ENCODE measurements around the gene KIF3B. TPM values are rescaled to one million over a fixed set of nuclear protein-coding genes. Genes with fewer than 3 reads are reported as not detected.
"Not testable (repeated sequence)": the region's sequence is repeated elsewhere in the genome, so short reads cannot be mapped to it uniquely, and the experiment has no call there.

Gene KIF3B
- total and polyA plus RNA-seq, 4 experiments from 2014 or later = 1.6 to 14.5 (median 9.7) TPM

DNA sequence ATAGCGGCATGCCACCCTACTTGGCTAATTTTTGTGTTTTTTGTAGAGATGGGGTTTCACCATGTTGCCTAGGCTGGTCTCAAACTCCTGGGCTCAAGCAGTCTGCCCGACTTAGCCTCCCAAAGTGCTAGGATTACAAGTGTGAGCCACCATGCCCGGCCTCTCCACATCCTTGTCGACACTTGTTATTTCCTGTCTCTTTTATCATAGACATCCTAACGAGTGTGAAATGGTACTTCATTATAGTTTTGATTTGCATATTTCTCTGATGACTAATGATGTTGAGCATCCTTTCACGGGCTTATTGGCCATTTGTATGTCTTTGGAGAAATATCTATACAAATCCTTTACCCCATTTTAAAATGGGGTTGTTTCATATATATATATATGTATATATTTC, 41.6 kb downstream of the KIF3B start:
- H3K9me3 ChIP-seq (ENCODE audit: control insufficient read depth in 1 of 2, low read length in 2 of 2) = no peaks in the 10 kb centered on the region
- no peak overlapping the region for H3K4me3 ChIP-seq (ENCODE audit: low read length in 2 of 2)
- no peaks in the 10 kb centered on the region for H3K9me3 Mint-ChIP-seq
- peaks cover 33 to 47% of the 10 kb centered on the region in 2 donors for H3K36me3 Mint-ChIP-seq
- CTCF ChIA-PET (ENCODE audit: partially characterized antibody) = no interaction called here
- intact Hi-C loops (cut with micrococcal nuclease) = no loop called here
- H3K4me1 ChIP-seq (ENCODE audit: insufficient read depth, low read length) = no peaks in the 10 kb centered on the region
- H3K4me3 Mint-ChIP-seq = no peak overlapping the region
- no peak overlapping the region for H3K27ac ChIP-seq (ENCODE audit: low read depth, low read length)
- H3K36me3 ChIP-seq (ENCODE audit: insufficient read depth, low read length) = no peaks in the 10 kb centered on the region
- DNase-seq = no peak
- no peaks in the 10 kb centered on the region for H3K27me3 ChIP-seq (ENCODE audit: insufficient read depth, low read length)
- H3K4me1 Mint-ChIP-seq = peaks cover 2 to 8% (median 5%) of the 10 kb centered on the region in 4 donors
- peak overlapping the region in 4 of 7 donors; percentile 32 to 77 (median 58) for H3K27ac Mint-ChIP-seq
- H3K27me3 Mint-ChIP-seq = no peaks in the 10 kb centered on the region
- POLR2A ChIA-PET (ENCODE audit: partially characterized antibody) = no interaction called here

DNA sequence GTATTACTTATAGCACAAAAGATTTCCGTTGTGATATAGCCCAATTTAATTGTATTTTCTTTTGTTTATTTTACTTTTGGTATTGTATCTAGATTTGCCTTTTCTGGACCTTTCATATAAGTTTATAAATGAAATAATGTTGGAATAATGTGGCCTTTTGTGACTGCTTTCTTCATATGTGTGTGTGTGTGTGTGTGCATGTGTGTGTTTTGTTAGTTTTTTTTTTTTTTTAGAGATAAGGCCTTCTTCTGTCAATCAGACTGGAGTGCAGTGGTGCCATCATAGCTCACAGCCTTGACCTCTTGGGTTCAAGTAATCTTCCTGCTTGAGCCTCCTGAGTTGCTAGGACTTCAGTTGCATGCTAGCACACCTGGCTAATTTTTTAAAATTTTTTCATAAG, 42.9 kb downstream of the KIF3B start:
- POLR2A ChIA-PET (ENCODE audit: partially characterized antibody) = no interaction called here
- intact Hi-C loops (cut with micrococcal nuclease) = no loop called here
- Mint-ChIP-seq H3K36me3 (peaks cover 25 to 43% of the 10 kb centered on the region in 2 donors), H3K4me3 (no peak overlapping the region), H3K27me3 (no peaks in the 10 kb centered on the region), H3K27ac (peak overlapping the region in 3 of 7 donors; percentile 22 to 68 (median 37)), H3K4me1 (peaks cover 0 to 3% (median under 1%) of the 10 kb centered on the region in 4 donors), H3K9me3 (no peaks in the 10 kb centered on the region)
- CTCF ChIA-PET (ENCODE audit: partially characterized antibody) = no interaction called here
- Histone ChIP-seq H3K4me1 (ENCODE audit: insufficient read depth, low read length) (no peaks in the 10 kb centered on the region), H3K4me3 (ENCODE audit: low read length in 2 of 2) (no peak overlapping the region), H3K9me3 (ENCODE audit: control insufficient read depth in 1 of 2, low read length in 2 of 2) (no peaks in the 10 kb centered on the region), H3K27ac (ENCODE audit: low read depth, low read length) (no peak overlapping the region), H3K36me3 (ENCODE audit: insufficient read depth, low read length) (no peaks in the 10 kb centered on the region), H3K27me3 (ENCODE audit: insufficient read depth, low read length) (no peaks in the 10 kb centered on the region)
- DNase-seq = no peak

DNA sequence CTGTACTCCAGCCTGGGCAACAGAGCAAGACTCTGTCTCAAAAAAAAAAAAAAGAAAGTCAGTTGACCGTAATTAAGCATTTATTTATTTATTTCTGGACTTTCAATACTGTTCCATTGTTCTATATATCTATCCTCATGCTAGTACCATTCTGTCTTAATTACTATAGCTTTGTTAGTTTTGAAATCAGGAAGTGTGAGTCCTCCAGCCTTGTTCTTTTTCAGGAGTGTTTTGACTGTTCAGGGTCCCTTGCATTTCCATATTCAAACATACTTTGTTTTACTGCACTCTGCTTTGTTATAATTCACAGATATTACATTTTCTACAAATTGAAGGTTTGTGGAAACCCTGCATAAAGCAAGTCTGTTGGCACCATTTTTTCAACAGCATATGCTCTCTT, 43.9 kb downstream of the KIF3B start:
- Mint-ChIP-seq H3K4me1 (peaks cover 0 to 3% (median 0%) of the 10 kb centered on the region in 4 donors), H3K4me3 (no peak overlapping the region), H3K9me3 (no peaks in the 10 kb centered on the region), H3K36me3 (peaks cover 21 to 39% of the 10 kb centered on the region in 2 donors), H3K27ac (peak overlapping the region in 2 of 7 donors; percentile 14 to 48), H3K27me3 (no peaks in the 10 kb centered on the region)
- H3K36me3 ChIP-seq (ENCODE audit: insufficient read depth, low read length) = no peaks in the 10 kb centered on the region
- no peaks in the 10 kb centered on the region for H3K27me3 ChIP-seq (ENCODE audit: insufficient read depth, low read length)
- no peak overlapping the region for H3K4me3 ChIP-seq (ENCODE audit: low read length in 2 of 2)
- no peaks in the 10 kb centered on the region for H3K9me3 ChIP-seq (ENCODE audit: control insufficient read depth in 1 of 2, low read length in 2 of 2)
- H3K27ac ChIP-seq (ENCODE audit: low read depth, low read length) = no peak overlapping the region
- ChIA-PET CTCF (ENCODE audit: partially characterized antibody) (no interaction called here), POLR2A (ENCODE audit: partially characterized antibody) (interaction anchor here (0.6 kb wide), 1 partner anchor 36 kb away, joined by 3 read pairs; no protein-coding TSS in a partner anchor)
- H3K4me1 ChIP-seq (ENCODE audit: insufficient read depth, low read length) = no peaks in the 10 kb centered on the region
- intact Hi-C loops (cut with micrococcal nuclease) = no loop called here
- DNase-seq = no peak

DNA sequence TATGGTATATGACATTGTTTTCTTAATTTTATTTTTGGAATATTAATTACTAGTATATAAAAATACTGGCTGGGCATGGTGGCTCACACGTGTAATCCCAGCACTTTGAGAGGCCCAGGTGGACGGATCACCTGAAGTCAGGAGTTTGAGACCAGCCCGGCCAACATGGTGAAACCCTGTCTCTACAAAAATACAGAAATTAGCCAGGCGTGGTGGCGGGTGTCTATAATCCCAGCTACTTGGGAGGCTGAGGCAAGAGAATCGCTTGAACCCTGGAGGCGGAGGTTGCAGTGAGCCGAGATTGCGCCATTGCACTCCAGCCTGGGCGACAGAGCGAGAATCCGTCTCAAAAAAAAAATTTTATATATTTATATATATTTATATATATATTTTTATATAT, 44.8 kb downstream of the KIF3B start:
- H3K9me3 ChIP-seq (ENCODE audit: control insufficient read depth in 1 of 2, low read length in 2 of 2); CTCF ChIA-PET (ENCODE audit: partially characterized antibody); POLR2A ChIA-PET (ENCODE audit: partially characterized antibody); H3K27me3 ChIP-seq (ENCODE audit: insufficient read depth, low read length); H3K4me1 ChIP-seq (ENCODE audit: insufficient read depth, low read length); H3K4me3 Mint-ChIP-seq; intact Hi-C loops (cut with micrococcal nuclease); DNase-seq; H3K4me3 ChIP-seq (ENCODE audit: low read length in 2 of 2); H3K36me3 ChIP-seq (ENCODE audit: insufficient read depth, low read length); H3K27ac ChIP-seq (ENCODE audit: low read depth, low read length); H3K27me3 Mint-ChIP-seq; H3K9me3 Mint-ChIP-seq; H3K4me1 Mint-ChIP-seq: not testable (repeated sequence)
- H3K27ac Mint-ChIP-seq = peak overlapping the region in 1 of 7 donors; percentile 14
- peaks cover 24 to 39% of the 10 kb centered on the region in 2 donors for H3K36me3 Mint-ChIP-seq

DNA sequence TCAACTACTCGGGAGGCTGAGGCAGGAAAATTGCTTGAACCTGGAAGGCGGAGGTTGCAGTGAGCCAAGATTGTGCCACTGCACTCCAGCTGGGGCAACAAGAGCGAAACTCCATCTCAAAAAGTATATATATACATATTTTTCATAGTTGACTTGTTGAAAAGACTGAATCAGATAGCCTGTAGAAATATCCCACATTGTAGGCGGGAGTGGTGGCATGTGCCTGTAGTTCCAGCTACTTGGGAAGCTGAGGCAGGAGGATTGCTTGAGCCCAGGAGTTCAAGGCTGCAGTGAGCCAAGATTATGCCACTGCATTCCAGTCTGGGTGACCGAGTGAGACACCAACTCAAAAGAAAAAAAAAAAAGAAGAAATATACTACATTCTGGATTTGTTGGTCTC, 46.3 kb downstream of the KIF3B start:
- H3K4me1 Mint-ChIP-seq; intact Hi-C loops (cut with micrococcal nuclease); H3K4me3 Mint-ChIP-seq; H3K27ac ChIP-seq (ENCODE audit: low read depth, low read length); H3K4me3 ChIP-seq (ENCODE audit: low read length in 2 of 2); H3K4me1 ChIP-seq (ENCODE audit: insufficient read depth, low read length); H3K9me3 ChIP-seq (ENCODE audit: control insufficient read depth in 1 of 2, low read length in 2 of 2); POLR2A ChIA-PET (ENCODE audit: partially characterized antibody); H3K27me3 Mint-ChIP-seq; CTCF ChIA-PET (ENCODE audit: partially characterized antibody); DNase-seq; H3K9me3 Mint-ChIP-seq; H3K27me3 ChIP-seq (ENCODE audit: insufficient read depth, low read length); H3K36me3 ChIP-seq (ENCODE audit: insufficient read depth, low read length): not testable (repeated sequence)
- H3K27ac Mint-ChIP-seq = peak overlapping the region in 1 of 7 donors; percentile 23
- H3K36me3 Mint-ChIP-seq = peaks cover 19 to 38% of the 10 kb centered on the region in 2 donors

DNA sequence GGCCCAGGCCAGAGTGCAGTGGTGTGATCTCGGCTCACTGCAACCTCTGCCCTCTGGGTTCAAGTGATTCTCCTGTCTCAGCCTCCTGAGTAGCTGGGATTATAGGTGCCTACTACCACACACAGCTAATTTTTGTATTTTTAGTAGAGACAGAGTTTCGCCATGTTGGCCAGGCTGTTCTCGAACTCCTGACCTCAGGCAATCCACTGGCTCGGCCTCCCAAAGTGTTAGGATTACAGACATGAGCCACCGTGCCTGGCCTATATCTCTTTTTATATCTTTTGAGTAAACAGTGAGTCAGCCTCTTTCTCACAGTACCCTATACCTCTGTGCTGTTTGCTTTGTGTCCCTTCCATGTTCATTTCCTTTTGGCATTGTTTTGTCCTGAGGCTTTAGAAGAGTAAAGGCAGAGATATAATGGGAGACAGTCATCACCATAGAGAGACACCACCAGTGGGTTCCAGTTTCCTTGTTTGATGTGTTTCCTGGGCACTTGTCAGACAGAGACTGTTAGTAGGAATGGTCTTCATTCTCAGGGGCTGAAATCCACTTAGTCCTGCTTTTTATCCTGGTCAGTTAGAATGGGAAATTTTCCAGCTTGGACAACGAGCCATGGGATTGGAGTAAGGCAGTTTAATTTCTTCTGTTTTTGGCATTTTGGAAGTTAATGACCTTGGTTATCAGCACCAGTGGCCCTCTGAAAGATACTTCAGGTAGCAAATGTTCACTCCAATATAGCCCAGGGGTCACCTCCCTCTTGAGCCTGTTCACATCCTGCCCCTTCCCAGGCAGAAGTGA, 48.5 kb downstream of the KIF3B start:
- ChIA-PET CTCF (ENCODE audit: partially characterized antibody) (interaction anchor here (0.7 kb wide), 1 partner anchor 452 kb away, joined by 5 read pairs; no protein-coding TSS in a partner anchor), POLR2A (ENCODE audit: partially characterized antibody) (no interaction called here)
- H3K9me3 Mint-ChIP-seq = no peaks in the 10 kb centered on the region
- no peak for DNase-seq
- peak overlapping the region in 3 of 7 donors; percentile 1 to 24 (median 3) for H3K27ac Mint-ChIP-seq
- Histone ChIP-seq H3K9me3 (ENCODE audit: control insufficient read depth in 1 of 2, low read length in 2 of 2) (no peaks in the 10 kb centered on the region), H3K27ac (ENCODE audit: low read depth, low read length) (no peak overlapping the region), H3K27me3 (ENCODE audit: insufficient read depth, low read length) (no peaks in the 10 kb centered on the region), H3K36me3 (ENCODE audit: insufficient read depth, low read length) (peaks cover 11% of the 10 kb centered on the region), H3K4me1 (ENCODE audit: insufficient read depth, low read length) (no peaks in the 10 kb centered on the region), H3K4me3 (ENCODE audit: low read length in 2 of 2) (no peak overlapping the region)
- peaks cover 0 to 1% (median 0%) of the 10 kb centered on the region in 4 donors for H3K4me1 Mint-ChIP-seq
- H3K4me3 Mint-ChIP-seq = no peak overlapping the region
- intact Hi-C loops (cut with micrococcal nuclease) = no loop called here
- H3K36me3 Mint-ChIP-seq = peaks cover 26 to 42% of the 10 kb centered on the region in 2 donors
- no peaks in the 10 kb centered on the region for H3K27me3 Mint-ChIP-seq

DNA sequence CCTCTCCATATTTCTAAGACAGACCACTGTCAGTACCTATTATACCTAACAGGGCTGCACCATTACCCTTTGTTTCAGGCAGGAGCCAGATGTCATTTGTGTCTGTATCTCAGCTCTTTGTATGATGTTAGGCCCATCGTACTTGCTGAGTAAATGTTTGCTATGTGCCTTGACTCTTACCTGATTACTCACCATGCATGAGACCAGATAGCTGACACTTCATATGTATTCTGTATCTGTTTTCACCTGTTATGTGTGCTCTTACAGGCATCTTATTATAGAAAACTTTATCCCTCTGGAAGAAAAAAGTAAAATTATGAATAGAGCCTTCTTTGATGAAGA, 49.0 kb downstream of the KIF3B start:
- no peak overlapping the region for H3K4me3 ChIP-seq (ENCODE audit: low read length in 2 of 2)
- peaks cover 30 to 41% of the 10 kb centered on the region in 2 donors for H3K36me3 Mint-ChIP-seq
- ChIA-PET POLR2A (ENCODE audit: partially characterized antibody) (no interaction called here), CTCF (ENCODE audit: partially characterized antibody) (no interaction called here)
- intact Hi-C loops (cut with micrococcal nuclease) = no loop called here
- no peaks in the 10 kb centered on the region for H3K27me3 Mint-ChIP-seq
- no peak overlapping the region for H3K27ac ChIP-seq (ENCODE audit: low read depth, low read length)
- H3K27ac Mint-ChIP-seq = peak overlapping the region in 2 of 7 donors; percentile 5 to 24
- no peaks in the 10 kb centered on the region for H3K4me1 ChIP-seq (ENCODE audit: insufficient read depth, low read length)
- H3K27me3 ChIP-seq (ENCODE audit: insufficient read depth, low read length) = no peaks in the 10 kb centered on the region
- peaks cover 12% of the 10 kb centered on the region for H3K36me3 ChIP-seq (ENCODE audit: insufficient read depth, low read length)
- H3K9me3 ChIP-seq (ENCODE audit: control insufficient read depth in 1 of 2, low read length in 2 of 2) = no peaks in the 10 kb centered on the region
- no peaks in the 10 kb centered on the region for H3K9me3 Mint-ChIP-seq
- no peak overlapping the region for H3K4me3 Mint-ChIP-seq
- no peak for DNase-seq
- no peaks in the 10 kb centered on the region for H3K4me1 Mint-ChIP-seq
